Stimulated activated CD4-positive, alpha-beta T cell treated with anti-CD3 and anti-CD28 coated beads, Interleukin-15, amount 100 ng/mL, for 48 hours (primary cell): ENCODE results near the gene KIAA1217.
"Not testable (repeated sequence)": the region's sequence is repeated elsewhere in the genome, so short reads cannot be mapped to it uniquely, and the experiment has no call there.

Experiments
- DNase-seq, 2 donors: peaks; one replicate each; pipeline ENCODE4 v3.0.0-alpha.2; 2020; ENCODE audit warnings: low read depth in 2 of 2

The KIAA1217 gene

GRCh38 chr10:24339387-24339786, 130.4 kb downstream of the KIAA1217 start:
- no peak for DNase-seq

GRCh38 chr10:24340446-24340845, 131.5 kb downstream of the KIAA1217 start:
- no peak for DNase-seq

GRCh38 chr10:24340883-24341282, 131.9 kb downstream of the KIAA1217 start:
- no peak for DNase-seq

- DNase-seq: no peak
Observed at GRCh38 chr10:24341371-24341770, 132.4 kb downstream of the KIAA1217 start.

GRCh38 chr10:24341897-24342296, 133.0 kb downstream of the KIAA1217 start:
- no peak for DNase-seq

- no peak for DNase-seq
Observed at GRCh38 chr10:24343686-24344085, 134.7 kb downstream of the KIAA1217 start.

GRCh38 chr10:24344279-24344678, 135.3 kb downstream of the KIAA1217 start:
- no peak for DNase-seq

GRCh38 chr10:24344695-24345463, 135.9 kb downstream of the KIAA1217 start:
- DNase-seq: no peak

GRCh38 chr10:24346877-24347519, 138.1 kb downstream of the KIAA1217 start:
- DNase-seq: no peak

- no peak for DNase-seq
Observed at GRCh38 chr10:24349379-24350001, 140.6 kb downstream of the KIAA1217 start.

GRCh38 chr10:24350070-24350921, 141.4 kb downstream of the KIAA1217 start:
- DNase-seq: no peak

GRCh38 chr10:24350922-24351225, 141.9 kb downstream of the KIAA1217 start:
- not testable (repeated sequence) for DNase-seq

- DNase-seq: no peak
Observed at GRCh38 chr10:24351961-24352360, 143.0 kb downstream of the KIAA1217 start.

GRCh38 chr10:24352399-24352798, 143.5 kb downstream of the KIAA1217 start:
- no peak for DNase-seq

GRCh38 chr10:24353319-24353718, 144.4 kb downstream of the KIAA1217 start:
- no peak for DNase-seq

GRCh38 chr10:24355056-24355688, 146.2 kb downstream of the KIAA1217 start:
- DNase-seq: no peak

- no peak for DNase-seq
Observed at GRCh38 chr10:24357344-24358004, 148.5 kb downstream of the KIAA1217 start.

GRCh38 chr10:24358022-24358421, 149.1 kb downstream of the KIAA1217 start:
- no peak for DNase-seq

GRCh38 chr10:24360282-24361127, 151.6 kb downstream of the KIAA1217 start:
- peak in 1 of 2 donors; percentile 30 for DNase-seq

- DNase-seq: no peak
Observed at GRCh38 chr10:24363070-24363469, 154.1 kb downstream of the KIAA1217 start.
